UCSD-AML1 (cell line): ENCODE data around the gene ZBTB43.

Experiments used
- DNase-seq: peaks from one replicate; lab custom pipeline; 2025; ENCODE audit not compliant: unreplicated experiment; lab: John Stamatoyannopoulos, UW

ZBTB43 gene

DNA sequence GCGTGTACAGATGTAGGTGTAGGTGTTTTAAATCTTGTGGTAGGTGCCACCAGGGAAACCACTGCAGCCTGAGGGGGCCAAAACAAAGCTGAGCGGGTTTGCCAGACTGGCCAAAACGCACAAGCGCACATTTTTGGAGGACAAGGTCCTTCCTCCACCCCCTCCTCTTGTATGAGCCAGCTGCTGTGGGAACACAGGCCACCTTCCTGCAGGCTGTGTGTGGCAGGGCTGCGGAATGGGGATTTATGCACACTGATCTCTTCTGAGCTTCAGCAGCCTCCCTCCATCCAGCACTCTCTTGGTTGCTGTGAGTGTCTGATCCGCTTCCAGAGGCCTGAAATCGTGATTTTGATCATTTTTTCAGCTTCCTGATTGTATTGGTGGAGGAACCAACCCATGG lies 22.4 kb downstream of the ZBTB43 start:
- no peak for DNase-seq

DNA sequence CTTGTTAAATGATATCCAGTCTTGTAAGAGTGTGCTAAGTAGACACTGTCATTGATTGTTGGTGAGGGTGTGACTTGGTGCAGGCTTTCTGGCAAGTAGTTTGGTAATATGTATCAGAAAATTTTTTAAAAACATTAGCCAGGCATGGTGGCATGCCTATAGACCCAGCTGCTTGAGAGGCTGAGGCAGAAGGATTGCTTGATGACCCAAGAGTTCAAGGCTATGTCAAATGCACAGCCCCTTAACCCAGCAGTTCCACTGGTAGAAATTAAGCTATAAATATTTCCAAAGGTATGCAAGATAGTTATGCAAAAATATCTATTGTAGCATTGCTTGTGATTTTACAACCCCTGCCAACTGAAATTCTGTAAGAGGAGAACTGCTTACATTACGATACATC lies 24.2 kb downstream of the ZBTB43 start:
- no peak for DNase-seq

DNA sequence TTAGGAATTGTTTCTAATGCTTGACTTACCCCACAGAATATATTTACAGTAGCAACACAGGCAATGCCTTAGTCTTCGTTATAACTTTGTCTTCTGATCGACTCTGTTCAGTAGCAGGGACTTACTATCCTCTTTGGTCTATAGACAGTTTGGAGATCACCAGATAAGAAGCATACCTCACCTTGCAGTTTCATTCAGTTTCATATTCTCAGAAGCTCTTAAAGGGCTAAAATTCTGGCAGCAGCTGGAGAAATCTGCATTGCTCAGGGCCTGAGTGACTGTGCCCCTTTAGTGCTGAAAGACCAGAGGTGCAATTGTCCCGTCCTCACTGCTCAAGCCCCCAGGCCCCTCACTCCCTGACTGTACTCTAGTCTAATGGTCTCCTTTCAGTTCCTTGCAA lies 26.0 kb downstream of the ZBTB43 start:
- no peak for DNase-seq

DNA sequence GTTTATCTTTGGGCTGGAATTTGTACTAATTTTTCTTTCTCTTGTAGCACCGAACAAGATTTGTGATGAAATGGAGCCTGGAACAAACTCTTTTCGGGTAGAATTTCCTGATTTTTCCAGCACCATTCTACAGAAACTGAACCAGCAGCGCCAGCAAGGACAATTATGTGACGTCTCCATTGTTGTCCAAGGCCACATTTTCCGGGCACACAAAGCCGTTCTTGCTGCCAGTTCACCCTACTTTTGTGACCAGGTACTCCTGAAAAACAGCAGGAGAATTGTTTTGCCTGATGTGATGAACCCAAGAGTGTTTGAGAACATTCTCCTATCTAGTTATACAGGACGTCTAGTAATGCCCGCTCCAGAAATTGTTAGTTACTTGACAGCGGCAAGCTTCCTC lies 27.6 kb downstream of the ZBTB43 start:
- no peak for DNase-seq

DNA sequence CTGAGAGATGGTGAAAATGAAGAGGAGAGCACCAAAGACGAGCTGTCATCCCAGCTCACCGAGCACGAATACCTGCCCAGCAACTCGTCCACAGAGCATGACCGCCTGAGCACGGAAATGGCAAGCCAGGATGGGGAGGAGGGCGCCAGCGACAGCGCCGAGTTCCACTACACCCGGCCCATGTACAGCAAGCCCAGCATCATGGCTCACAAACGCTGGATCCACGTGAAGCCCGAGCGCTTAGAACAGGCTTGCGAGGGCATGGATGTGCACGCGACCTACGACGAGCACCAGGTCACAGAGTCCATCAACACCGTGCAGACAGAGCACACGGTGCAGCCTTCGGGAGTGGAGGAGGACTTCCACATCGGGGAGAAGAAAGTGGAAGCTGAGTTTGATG lies 28.2 kb downstream of the ZBTB43 start:
- DNase-seq = no peak

DNA sequence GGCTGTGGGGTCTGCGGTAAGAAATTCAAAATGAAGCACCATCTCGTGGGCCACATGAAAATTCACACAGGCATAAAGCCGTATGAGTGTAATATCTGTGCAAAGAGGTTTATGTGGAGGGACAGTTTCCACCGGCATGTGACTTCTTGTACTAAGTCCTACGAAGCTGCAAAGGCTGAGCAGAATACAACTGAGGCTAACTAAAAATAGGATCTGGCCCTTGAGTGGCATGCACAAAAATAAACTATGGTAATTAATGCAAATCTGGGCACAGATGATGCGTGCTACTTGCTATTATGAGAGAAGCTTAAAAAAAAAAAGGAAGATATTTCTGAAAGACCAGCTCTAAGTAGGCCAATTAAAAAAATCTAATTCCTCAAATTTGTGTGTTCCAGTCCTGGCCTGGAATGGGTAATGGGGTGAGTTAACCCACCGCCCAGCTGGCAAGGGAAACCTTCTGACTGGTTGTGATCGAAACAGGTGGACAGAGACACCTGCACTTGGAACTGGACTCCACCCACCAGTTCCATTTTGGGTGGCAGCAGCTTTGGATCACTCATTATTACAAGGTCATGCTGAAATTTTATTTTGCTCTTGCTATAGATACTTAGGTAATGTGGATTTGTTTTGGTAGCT lies 29.0 kb downstream of the ZBTB43 start:
- DNase-seq = no peak

DNA sequence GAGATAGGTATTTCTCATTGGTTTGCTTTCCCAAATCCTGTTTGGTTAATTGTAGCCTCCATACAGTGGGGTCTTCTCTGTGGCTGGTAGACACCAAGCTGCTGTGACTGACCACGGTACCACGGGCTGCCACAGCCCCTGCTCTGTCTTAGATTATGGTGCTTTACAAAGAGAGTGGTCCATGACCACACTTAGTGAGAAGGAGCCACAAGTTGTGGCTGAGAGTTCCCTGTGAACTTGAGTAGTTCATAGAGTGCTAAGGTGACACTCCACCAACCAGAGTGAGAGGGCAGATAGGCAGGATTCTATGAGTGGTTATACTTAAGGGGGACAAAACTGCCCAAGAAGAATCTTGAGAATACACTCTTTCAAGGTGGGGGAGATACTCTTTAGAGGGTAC lies 29.8 kb downstream of the ZBTB43 start:
- DNase-seq = no peak

DNA sequence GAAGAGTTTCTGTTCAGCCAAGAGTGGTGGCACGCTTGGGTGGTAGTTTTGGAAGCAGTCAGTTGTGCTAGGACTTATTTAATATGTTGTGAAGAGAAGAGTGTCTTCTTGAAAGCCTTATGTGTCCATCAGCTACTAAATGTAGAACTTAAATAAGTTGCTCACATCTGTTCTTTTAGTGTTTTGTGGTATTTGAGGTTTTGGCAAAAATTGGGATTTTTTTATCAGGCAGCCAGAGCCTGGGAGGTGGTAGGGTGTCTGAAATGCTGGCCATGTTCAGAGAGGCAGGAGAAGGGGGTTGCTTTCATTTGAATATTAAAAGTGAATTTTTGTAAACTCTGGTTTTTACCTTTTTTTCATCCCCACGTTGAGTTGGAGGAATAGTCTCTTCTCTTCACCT lies 31.4 kb downstream of the ZBTB43 start:
- DNase-seq = no peak

DNA sequence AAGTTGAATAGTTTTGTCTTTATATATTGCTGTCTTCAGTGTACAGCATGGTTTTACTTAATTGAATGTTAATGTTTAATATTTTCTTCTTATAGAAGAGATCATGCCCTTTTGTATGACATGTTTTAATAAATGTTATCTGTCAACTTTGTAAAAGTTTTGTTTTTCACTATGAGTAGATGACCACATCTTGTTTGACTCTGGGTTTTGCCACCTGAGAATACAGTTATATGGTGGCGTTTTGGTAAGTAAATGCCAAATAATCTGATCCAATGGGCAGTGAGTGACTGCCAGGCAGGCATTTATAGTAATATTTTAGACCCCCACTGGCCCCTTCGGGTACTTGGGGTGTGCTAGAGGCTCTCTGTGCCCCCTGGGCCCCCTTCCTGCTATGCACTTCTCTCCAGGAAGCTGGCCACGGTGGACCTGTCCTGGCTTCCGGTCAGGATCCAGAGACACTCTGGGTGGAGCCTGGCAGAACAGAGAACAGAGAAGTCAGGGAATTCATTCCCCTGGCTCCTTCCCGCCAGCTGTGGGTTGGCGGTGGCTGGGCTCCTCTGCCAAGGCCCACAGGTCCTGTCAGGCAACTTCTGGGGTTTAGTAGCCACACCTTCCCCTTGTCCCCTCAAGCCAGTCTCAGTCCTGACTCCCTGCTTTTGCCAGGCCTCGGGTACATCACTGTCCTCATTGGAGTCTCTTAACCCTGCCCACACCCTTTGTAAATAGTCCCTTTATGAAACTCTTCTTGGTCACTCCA lies 33.4 kb downstream of the ZBTB43 start:
- DNase-seq = no peak

DNA sequence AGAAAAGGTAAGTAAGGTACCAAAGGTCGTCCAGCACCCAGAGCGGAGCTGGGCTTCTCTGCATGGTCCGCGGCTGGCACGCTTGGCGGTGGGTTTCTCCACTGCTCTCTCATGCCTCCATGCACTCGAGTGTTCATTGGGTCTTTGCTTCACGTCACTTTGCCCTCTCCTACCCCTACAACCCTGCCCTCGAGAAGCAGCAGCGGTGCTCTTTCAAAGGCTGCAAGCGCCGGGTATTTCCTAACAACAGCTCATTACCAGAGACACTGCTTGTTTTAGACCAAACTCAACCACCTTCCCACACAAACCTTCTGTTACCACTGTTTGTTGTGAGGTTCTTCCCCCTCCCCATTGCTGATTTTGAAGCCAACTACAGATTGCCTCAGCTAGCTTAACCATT lies 34.1 kb downstream of the ZBTB43 start:
- no peak for DNase-seq

DNA sequence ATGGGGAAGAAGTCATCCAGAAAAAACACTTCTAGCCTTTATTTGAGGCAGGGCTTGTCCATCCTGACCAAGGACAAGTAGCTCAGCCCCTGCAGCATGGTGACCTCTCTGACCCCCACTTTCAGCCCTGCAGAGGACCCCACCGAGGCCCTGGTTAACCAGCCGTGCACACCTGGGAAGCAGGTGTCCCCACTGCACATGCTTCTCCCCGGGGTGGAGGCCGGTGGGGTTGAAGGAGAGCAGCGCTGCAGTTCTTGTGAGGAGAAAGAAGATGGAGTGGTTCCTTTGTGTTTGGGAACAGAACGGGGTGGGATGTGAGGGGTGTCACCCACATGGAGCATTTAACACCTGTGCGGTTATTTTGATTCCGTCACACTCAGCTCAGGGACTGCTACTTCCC lies 34.5 kb downstream of the ZBTB43 start:
- DNase-seq = no peak

DNA sequence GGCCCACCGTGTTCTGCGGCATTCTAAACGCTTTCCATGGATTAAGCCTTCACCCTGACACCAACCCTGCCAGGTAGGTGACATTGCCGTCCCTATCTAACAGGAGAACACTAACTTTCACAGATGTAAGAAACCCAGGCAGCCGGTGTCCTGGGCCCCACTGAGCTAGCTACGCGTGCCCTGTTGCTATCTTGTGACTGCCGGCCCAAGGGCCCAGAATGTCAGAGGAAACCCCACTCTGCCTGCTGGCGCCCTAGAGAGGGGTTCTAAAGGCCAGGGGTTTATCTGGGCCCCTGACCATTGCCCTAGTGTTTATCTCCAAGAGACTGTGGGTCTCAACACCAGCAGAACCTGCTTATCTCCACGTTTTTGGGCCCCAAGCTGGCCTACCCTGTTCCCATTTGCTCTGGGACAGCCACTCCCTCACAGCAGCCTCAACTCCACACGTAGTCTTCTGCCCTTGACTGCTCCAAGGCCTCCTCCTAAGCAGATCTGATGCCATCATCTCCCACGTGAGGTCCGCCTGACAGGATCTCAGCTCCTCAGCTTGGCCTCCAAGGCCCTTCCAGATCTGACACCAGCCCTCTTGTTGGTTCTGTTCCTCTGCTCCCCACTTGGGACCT lies 37.5 kb downstream of the ZBTB43 start:
- no peak for DNase-seq

DNA sequence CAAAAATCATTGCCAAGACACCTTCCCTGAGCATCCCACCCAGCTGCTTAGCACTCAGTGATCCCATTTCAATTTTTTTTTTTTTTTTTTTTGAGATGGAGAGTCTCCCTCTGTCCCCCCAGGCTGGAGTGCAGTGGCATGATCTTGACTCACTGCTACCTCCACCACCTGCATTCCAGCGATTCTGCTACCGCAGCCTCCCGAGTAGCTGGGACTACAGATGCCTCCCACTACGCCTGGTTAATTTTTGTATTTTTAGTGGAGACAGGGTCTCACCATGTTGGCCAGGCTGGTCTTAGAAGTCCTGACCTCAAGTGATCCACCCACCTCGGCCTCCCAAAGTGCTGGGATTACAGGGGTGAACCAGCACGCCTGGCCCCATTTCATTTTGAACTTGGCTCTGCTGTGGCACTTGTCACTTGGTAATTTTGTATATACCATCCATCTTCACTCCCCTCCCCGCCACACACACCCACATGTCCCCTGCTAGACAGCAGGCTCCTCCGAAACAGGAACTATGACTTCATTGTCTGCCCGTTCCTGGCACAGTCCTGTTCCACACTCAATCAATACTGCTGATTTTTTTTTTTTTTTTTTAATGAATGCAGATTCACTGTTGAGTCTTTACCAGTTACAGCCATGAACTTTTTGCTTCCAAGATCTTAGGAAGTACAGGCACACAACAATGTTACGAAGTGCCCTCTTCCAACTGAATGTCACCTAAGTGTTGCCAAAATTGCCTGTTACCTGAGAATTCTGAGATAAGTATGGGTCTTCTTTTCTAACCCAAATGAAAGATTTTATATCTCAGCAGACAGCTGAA lies 38.3 kb downstream of the ZBTB43 start:
- no peak for DNase-seq

DNA sequence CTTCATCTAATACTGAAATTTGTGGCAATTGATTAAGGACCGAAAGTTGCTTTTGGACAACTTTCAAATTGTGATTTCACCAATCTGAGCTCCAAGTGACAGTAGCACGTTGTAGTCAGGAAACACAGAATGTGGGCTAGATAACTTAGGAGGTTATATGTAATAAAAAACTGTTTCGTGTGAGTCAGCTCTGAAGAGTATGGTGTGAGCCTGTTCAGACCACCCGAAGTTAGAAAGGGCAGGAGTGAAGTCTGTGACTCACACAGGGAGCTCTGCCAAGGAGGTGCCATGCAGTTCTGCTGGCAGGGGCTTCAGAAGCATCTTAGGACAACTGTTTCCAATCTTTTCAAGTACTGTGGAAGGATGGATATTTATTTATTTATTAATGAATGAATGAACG lies 39.2 kb downstream of the ZBTB43 start:
- no peak for DNase-seq

DNA sequence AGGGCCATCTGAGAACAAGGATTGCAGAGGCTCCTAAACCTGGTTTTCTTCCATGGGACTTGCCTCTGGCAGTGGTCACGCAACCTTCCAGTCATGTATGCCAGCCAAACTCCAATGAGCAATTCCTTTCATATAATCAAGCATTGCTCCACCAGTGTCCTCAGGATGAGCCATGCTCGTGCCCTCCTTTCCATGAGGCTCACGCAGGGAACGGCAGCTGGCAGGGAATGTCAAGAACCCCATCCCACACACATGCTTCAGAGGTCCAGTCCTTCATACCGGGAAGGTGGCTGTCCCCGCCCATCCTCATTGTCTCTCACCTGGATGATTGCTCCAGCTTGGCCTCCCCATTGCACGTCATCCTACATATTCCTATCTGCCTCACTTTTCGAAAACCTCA lies 42.2 kb downstream of the ZBTB43 start:
- DNase-seq = no peak

DNA sequence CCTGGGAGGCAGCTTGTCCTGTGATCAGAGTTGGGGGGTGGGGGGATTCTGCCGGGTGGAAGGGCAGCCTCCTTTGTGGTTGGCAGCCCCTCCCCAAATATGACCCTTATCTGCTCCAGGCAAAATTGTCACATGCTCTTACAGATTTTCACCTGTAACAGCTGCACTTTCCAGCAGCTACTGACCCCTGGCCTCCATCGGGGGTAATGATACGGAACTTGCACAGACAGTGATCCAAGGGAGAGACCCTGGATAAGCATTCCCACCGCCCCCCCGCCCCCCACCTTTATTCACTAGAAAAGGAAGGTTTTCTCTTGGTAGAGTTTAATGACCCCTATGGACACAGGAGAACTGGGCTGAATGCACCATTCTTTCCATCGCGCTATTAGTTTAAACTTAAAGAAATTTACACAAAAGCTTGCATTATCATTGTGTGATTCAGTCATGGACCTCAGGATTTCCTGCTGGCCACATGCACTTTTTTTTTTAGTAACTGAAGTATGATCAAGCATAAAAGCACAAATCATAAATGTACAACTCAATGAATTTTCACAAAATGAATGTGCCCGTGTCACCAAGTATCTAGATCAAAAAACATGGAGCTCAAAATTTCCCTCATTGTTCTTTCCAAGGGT lies 44.9 kb downstream of the ZBTB43 start:
- no peak for DNase-seq

DNA sequence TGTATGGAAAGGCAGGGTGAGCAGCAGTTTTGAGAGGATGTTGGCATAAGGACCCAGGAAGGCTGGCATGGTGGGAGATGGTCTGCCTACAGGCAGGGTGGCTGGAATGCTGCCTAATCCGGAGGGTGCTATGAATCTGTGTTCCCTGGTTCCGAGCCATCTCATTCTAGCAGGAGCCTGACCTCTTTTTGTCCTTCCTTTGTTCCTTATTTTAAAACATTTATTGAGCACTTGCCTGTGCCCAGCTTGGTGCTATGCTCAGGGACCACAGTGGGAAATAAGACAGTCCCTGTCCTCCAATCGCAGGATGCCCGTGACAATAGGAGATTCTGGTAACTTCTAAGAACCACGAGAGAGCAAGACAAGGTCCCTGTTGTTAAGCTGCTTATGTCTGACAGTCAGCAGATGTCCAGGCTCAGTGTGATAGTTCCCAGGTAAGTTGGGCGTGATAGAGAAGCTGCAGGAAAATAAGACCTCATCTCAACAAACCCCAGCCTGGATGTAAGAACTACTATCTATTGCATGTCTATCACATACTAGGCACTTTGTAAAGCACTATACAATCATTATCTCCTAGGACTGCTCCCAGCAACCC lies 46.5 kb downstream of the ZBTB43 start:
- DNase-seq = no peak

DNA sequence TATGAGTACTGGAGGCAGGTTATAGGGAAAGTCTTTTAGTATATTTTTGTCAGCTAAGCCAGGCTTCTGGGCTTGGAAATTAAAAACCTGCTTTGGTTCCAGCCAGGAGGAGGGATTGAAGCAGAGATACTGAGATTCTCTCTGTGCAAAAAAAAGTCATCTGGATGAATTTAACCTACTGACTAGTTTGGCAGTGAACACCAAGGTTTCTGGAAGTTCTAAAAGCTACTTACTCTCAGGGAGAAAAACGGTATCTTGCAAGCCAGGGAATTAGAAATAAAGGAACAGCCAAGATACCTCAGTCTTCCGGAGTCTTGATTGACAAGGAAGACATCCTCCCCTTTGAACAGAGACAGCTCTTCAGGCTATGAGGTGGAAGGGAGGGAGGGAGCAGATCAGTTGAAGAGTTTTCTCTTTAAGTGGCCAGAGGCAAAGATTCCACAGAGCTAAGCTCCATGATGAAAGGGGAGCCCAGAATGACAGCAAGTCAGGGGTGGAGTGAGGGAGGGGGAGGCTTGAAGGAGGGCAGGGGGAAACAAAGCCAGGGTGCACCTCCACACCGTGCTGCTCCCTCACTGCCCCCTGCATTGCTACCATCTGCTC lies 47.3 kb downstream of the ZBTB43 start:
- no peak for DNase-seq

DNA sequence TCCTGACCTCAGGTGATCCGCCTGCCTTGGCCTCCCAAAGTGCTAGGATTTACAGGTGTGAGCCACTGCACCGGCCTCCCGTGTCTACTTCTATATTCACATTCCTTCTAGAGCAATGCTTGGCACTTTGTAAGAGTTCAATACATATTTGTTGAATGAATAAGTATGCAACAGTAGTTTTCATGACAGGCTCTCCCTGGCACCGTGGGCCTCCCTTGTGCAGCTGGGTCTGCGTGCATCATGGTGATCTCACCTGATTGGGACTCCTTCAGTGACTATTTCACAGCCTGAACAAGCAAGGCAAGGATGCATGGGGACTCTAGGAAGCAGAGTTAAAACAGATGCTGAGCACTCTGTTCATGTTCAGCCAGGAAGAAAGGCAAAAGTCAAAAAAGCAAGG lies 48.8 kb downstream of the ZBTB43 start:
- DNase-seq = no peak

DNA sequence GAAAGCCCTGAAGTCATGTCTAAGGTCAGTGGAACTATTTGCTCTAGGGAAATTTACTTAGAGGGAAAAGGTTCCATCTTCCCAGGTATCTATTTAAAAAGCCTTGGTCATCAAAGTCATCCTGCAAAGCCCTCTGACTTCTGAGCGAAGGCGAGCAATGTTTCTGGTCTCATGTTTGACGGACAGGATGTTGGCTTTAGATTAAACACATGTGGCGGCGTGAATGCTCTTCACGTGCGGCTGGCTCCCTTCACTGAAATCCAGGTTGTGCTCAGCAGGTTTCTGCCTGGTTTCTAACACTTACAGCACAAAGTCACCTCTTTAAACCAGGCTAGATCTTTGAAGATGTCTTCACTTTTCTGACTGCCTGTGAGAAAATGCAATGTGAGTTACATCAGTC lies 49.9 kb downstream of the ZBTB43 start:
- no peak for DNase-seq
